Measurements from ENCODE around the gene URAD.

URAD gene

GRCh38 chr13:27997904-27998522 lies 9.5 kb upstream of the URAD start:
- peak; percentile 33 to 44 for DNase-seq

GRCh38 chr13:27991881-27992280 lies 3.4 kb upstream of the URAD start:
- no peak for DNase-seq

GRCh38 chr13:27985600-27985999 lies 2.9 kb downstream of the URAD start:
- no peak for DNase-seq

- no peak for DNase-seq
Observed at GRCh38 chr13:27982361-27982760, 6.1 kb downstream of the URAD start.

GRCh38 chr13:27981006-27981708 lies 7.3 kb downstream of the URAD start:
- no peak for DNase-seq

GRCh38 chr13:27980280-27980998 lies 8.1 kb downstream of the URAD start:
- DNase-seq = no peak

GRCh38 chr13:27979765-27980279 lies 8.7 kb downstream of the URAD start:
- no peak for DNase-seq

GRCh38 chr13:27979001-27979643 lies 9.4 kb downstream of the URAD start:
- no peak for DNase-seq

GRCh38 chr13:27978301-27978968 lies 10.1 kb downstream of the URAD start:
- DNase-seq = no peak

- no peak for DNase-seq
Observed at GRCh38 chr13:27977476-27978300, 10.8 kb downstream of the URAD start.

GRCh38 chr13:27976362-27977091 lies 12.0 kb downstream of the URAD start:
- DNase-seq = no peak

GRCh38 chr13:27975564-27976361 lies 12.7 kb downstream of the URAD start:
- DNase-seq = no peak

GRCh38 chr13:27973961-27974662 lies 14.4 kb downstream of the URAD start:
- DNase-seq = no peak

GRCh38 chr13:27973291-27973690 lies 15.2 kb downstream of the URAD start:
- no peak for DNase-seq

- no peak for DNase-seq
Observed at GRCh38 chr13:27972478-27972820, 16.0 kb downstream of the URAD start.

GRCh38 chr13:27971776-27972477 lies 16.6 kb downstream of the URAD start:
- DNase-seq = no peak

GRCh38 chr13:27971236-27971645 lies 17.3 kb downstream of the URAD start:
- DNase-seq = no peak

GRCh38 chr13:27970382-27971235 lies 17.9 kb downstream of the URAD start:
- no peak for DNase-seq

Measured in inflammatory macrophage treated with lipopolysaccharide for 1 hour (primary cell).